GM12878 (cell line): ENCODE results near the gene NCF4. TPM values are rescaled to one million over a fixed set of nuclear protein-coding genes. Genes with fewer than 3 reads are reported as not detected.

Experiments
- ATAC-seq: fragments of 200-7000 bp; cut with Tn5 transposase; 3 replicates; pipeline ENCODE4 v1.9.1; 2020; ENCODE audit warnings: mild to moderate bottlenecking, moderate library complexity
- BruUV-seq: library from RNA; stranded (reverse); fragments of 400-500 nt; replicated peaks from 2 replicates; lab custom pipeline; 2021; lab: Mats Ljungman, UMichigan
- CTCF ChIA-PET: fragments of 300-600 bp; sonication (Branson Sonifier 250); formaldehyde crosslinking; extraction: SDS; loops from one replicate; lab custom pipeline; 2021; ENCODE audit warnings: inconsistent platforms; lab: Yijun Ruan, JAX
- POLR2A ChIA-PET: fragments of 350-600 bp; formaldehyde crosslinking; extraction: SDS; loops from one replicate; lab custom pipeline; 2021; ENCODE audit warnings: inconsistent platforms; lab: Charles Lee
- RAD21 ChIA-PET: fragments of 300-600 bp; sonication (Branson Sonifier 250); formaldehyde crosslinking; loops from one replicate; lab custom pipeline; 2023; ENCODE audit warnings: antibody characterized with exemption; ENCODE audit not compliant: unreplicated experiment; lab: Charles Lee
- SMC1A ChIA-PET: fragments of 300-600 bp; sonication (Branson Sonifier 250); formaldehyde crosslinking; loops from one replicate; lab custom pipeline; 2023; ENCODE audit not compliant: unreplicated experiment, uncharacterized antibody; lab: Charles Lee
- DNase-seq: peaks from one replicate; pipeline ENCODE4 v3.0.0-alpha.2; 2011; ENCODE audit warnings: low read depth, low spot score
- FAIRE-seq: peaks from 3 replicates; lab custom pipeline; 2011; peaks lifted over from hg19 to GRCh38; lab: Jason Lieb, UNC
- H2AFZ ChIP-seq: 2 replicates; pipeline ENCODE4 v1.6.0; 2011; ENCODE audit warnings: low read depth, low read length, control low read depth; ENCODE audit not compliant: control insufficient read depth
- H3K27ac ChIP-seq: 2 replicates; pipeline ENCODE4 v1.5.1; 2011; ENCODE audit warnings: control low read depth; ENCODE audit not compliant: control insufficient read depth, insufficient read depth
- H3K27me3 ChIP-seq, 2 experiments: replicated peaks in 1 of 2; 2 replicates each; pipeline versions ENCODE4 v1.6.0 to v1.6.1; 2011; ENCODE audit warnings: low read length in 1 of 2; ENCODE audit not compliant: control insufficient read depth in 2 of 2, insufficient read depth in 2 of 2
- H3K36me3 ChIP-seq, 2 experiments: 2 replicates each; pipeline ENCODE4 v1.5.1; 2011; ENCODE audit warnings: low read length in 1 of 2; ENCODE audit not compliant: control insufficient read depth in 2 of 2, insufficient read depth in 2 of 2
- H3K4me1 ChIP-seq: 2 replicates; pipeline ENCODE4 v1.6.1; 2011; ENCODE audit warnings: mild to moderate bottlenecking, low read length, moderate library complexity, mixed read lengths; ENCODE audit not compliant: control insufficient read depth, insufficient read depth
- H3K4me2 ChIP-seq: 2 replicates; pipeline ENCODE4 v1.6.0; 2011; ENCODE audit warnings: control low read depth; ENCODE audit not compliant: control insufficient read depth, insufficient read depth
- H3K4me3 ChIP-seq: fragments of 200-600 bp; sonication (generic); 2 replicates; pipeline ENCODE4 v1.5.1; 2016
- H3K79me2 ChIP-seq: 2 replicates; pipeline ENCODE4 v1.6.0; 2011; ENCODE audit warnings: low read length; ENCODE audit not compliant: control insufficient read depth, insufficient read depth
- H3K9ac ChIP-seq: 2 replicates; pipeline ENCODE4 v1.8.0; 2011; ENCODE audit warnings: low read length, control low read depth, mixed read lengths; ENCODE audit not compliant: control insufficient read depth, insufficient read depth
- H3K9me3 ChIP-seq: replicated peaks from 3 replicates; pipeline ENCODE4 v1.5.1; 2011; ENCODE audit warnings: mild to moderate bottlenecking, low read length; ENCODE audit not compliant: control insufficient read depth, insufficient read depth
- H4K20me1 ChIP-seq: 2 replicates; pipeline ENCODE4 v1.6.0; 2011; ENCODE audit not compliant: control insufficient read depth, insufficient read depth
- BMI1 ChIP-seq: fragments of 450-650 bp; IDR thresholded peaks from 2 replicates; pipeline ENCODE4 v1.6.1; 2016; ENCODE audit warnings: mild to moderate bottlenecking, moderate library complexity, borderline replicate concordance
- GATAD2B ChIP-seq: fragments of 450-650 bp; conservative IDR thresholded peaks from 2 replicates; pipeline ENCODE4 v1.6.1; 2017; ENCODE audit warnings: low read depth, mild to moderate bottlenecking, moderate library complexity
- IKZF1 ChIP-seq: fragments of 450-650 bp; conservative IDR thresholded peaks from 2 replicates; pipeline ENCODE4 v1.6.1; 2017; ENCODE audit warnings: antibody characterized with exemption, mild to moderate bottlenecking
- MXI1 ChIP-seq: fragments of 150-350 bp; IDR thresholded peaks from 2 replicates; pipeline ENCODE4 v1.6.1; 2011; ENCODE audit warnings: low read depth, mild to moderate bottlenecking, inconsistent platforms, low read length, improper control_type of control experiment
- NR2C2 ChIP-seq: IDR thresholded peaks from 2 replicates; pipeline ENCODE4 v1.6.1; 2011; ENCODE audit warnings: borderline replicate concordance, low read depth; ENCODE audit not compliant: control insufficient read depth, insufficient read length
- POLR2A ChIP-seq: IDR thresholded peaks from 2 replicates; pipeline ENCODE4 v1.6.1; 2011; ENCODE audit warnings: low read depth, mild to moderate bottlenecking, low read length
- SMAD5 ChIP-seq: IDR thresholded peaks from 2 replicates; pipeline ENCODE4 v1.6.1; 2016; ENCODE audit warnings: antibody characterized with exemption, low read depth
- WGBS: methylation state at CpG from one replicate; pipeline ENCODE4 v1.1.6; 2016; ENCODE audit warnings: low lambda C conversion rate; ENCODE audit not compliant: insufficient replicate concordance, insufficient coverage; ENCODE audit errors: missing lambda C conversion rate; 5-methylcytosine and 5-hydroxymethylcytosine counted together
- in situ Hi-C: fragments of 300-500 bp; cut with MboI; formaldehyde crosslinking; loops from 9 replicates; pipeline ENCODE4 v1.14.3; 2018; ENCODE audit warnings: mixed read lengths
- intact Hi-C: fragments of 100-400 bp; cut with micrococcal nuclease; formaldehyde crosslinking; loops from one replicate; pipeline ENCODE4 v1.14.2; 2022; ENCODE audit not compliant: unreplicated experiment
- polyA plus RNA-seq, 11 experiments: library from polyadenylated mRNA; depleted of rRNA in 4 of 11; unstranded in 6 of 11; stranded (reverse) in 5 of 11; fragments of >200 nt; fragmentation: Nextera tagmentation in 4 of 11; fragmentation: Illumina TruSeq in 1 of 11; extraction: Ambion mirVana in 4 of 11; extraction: Trizol in 1 of 11; gene quantifications; 1 replicate in 1 of 11; 2 replicates in 10 of 11; pipeline versions ENCODE4 v1.2.1 to v1.2.3, GENCODE V29; 2011 to 2016; ENCODE audit warnings: inconsistent platforms in 2 of 11, missing spikeins in 2 of 11, low read depth in 1 of 11
- total RNA-seq, 4 experiments: library from RNA; depleted of rRNA in 3 of 4; stranded (reverse); fragments of >200 nt in 3 of 4; fragmentation: Illumina TruSeq in 1 of 4; extraction: Trizol in 1 of 4; gene quantifications; 2 replicates each; pipeline versions ENCODE4 v1.2.1 to v1.2.3, GENCODE V29; 2013 to 2021
- TF ChIP-seq, protein P1 (sequence below): fragments of 150-350 bp; IDR thresholded peaks from 2 replicates; pipeline ENCODE4 v1.6.1; 2016; ENCODE audit warnings: low read depth, low read length
- TF ChIP-seq, protein P2 (sequence below): fragments of 450-650 bp; IDR thresholded peaks from 2 replicates; pipeline ENCODE4 v1.6.1; 2016; ENCODE audit warnings: mild to moderate bottlenecking

NCF4 gene
- total and polyA plus RNA-seq, 10 of the 15 experiments (the other 5 are each of a cell fraction or from before 2014, with no cell fraction given) = 22.9 to 136 (median 72.5) TPM

DNA sequence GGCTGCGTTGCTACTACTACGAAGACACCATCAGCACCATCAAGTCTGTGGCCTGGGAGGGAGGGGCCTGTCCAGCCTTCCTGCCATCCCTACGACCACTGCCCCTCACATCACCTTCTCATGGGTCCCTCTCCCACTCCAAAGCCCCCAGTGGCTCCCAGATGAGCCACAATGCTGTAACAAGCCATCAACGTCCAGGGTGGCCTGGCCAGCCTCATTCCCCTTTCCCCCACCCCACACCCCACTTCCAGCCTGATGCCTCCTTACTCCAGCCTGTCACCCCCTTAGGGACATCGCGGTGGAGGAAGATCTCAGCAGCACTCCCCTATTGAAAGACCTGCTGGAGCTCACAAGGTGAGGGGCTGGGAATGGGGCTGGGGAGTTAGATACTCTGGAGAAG is 14.9 kb downstream of the NCF4 start:
- Histone ChIP-seq H3K4me2 (no peak overlapping the region), H3K9me3 (no peaks in the 10 kb centered on the region; the same call in 1 of the 3 replicates), H3K36me3 (peaks cover 7 to 23% of the 10 kb centered on the region in 2 experiments), H4K20me1 (no peaks in the 10 kb centered on the region), H3K4me3 (no peak overlapping the region), H3K27ac (no peak overlapping the region), H2AFZ (no peak overlapping the region), H3K79me2 (no peaks in the 10 kb centered on the region), H3K4me1 (peaks cover 16% of the 10 kb centered on the region), H3K9ac (no peak overlapping the region), H3K27me3 (no peaks in the 10 kb centered on the region)
- TF ChIP-seq, protein P1, sequence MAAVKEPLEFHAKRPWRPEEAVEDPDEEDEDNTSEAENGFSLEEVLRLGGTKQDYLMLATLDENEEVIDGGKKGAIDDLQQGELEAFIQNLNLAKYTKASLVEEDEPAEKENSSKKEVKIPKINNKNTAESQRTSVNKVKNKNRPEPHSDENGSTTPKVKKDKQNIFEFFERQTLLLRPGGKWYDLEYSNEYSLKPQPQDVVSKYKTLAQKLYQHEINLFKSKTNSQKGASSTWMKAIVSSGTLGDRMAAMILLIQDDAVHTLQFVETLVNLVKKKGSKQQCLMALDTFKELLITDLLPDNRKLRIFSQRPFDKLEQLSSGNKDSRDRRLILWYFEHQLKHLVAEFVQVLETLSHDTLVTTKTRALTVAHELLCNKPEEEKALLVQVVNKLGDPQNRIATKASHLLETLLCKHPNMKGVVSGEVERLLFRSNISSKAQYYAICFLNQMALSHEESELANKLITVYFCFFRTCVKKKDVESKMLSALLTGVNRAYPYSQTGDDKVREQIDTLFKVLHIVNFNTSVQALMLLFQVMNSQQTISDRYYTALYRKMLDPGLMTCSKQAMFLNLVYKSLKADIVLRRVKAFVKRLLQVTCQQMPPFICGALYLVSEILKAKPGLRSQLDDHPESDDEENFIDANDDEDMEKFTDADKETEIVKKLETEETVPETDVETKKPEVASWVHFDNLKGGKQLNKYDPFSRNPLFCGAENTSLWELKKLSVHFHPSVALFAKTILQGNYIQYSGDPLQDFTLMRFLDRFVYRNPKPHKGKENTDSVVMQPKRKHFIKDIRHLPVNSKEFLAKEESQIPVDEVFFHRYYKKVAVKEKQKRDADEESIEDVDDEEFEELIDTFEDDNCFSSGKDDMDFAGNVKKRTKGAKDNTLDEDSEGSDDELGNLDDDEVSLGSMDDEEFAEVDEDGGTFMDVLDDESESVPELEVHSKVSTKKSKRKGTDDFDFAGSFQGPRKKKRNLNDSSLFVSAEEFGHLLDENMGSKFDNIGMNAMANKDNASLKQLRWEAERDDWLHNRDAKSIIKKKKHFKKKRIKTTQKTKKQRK = no peak
- no peak for TF ChIP-seq IKZF1
- ChIA-PET RAD21 (no interaction called here), CTCF (interaction anchor here (0.5 to 0.6 kb wide), 2 partner anchors 9 to 21 kb away, joined by 3 read pairs; no protein-coding TSS in a partner anchor), POLR2A (no interaction called here), SMC1A (interaction anchor here (1.7 kb wide), 1 partner anchor 20 kb away, joined by 3 read pairs; no protein-coding TSS in a partner anchor)
- ATAC-seq = no peak
- 96% methylated on average over 5 of the region's 6 CpGs for WGBS
- in situ Hi-C loops (no loop called here), intact Hi-C loops (loop anchor here (2.0 kb wide), 1 partner anchor 41 kb away; no protein-coding TSS in a partner anchor)
- BruUV-seq = no TSS peak
- DNase-seq = no peak
- FAIRE-seq = no peak

DNA sequence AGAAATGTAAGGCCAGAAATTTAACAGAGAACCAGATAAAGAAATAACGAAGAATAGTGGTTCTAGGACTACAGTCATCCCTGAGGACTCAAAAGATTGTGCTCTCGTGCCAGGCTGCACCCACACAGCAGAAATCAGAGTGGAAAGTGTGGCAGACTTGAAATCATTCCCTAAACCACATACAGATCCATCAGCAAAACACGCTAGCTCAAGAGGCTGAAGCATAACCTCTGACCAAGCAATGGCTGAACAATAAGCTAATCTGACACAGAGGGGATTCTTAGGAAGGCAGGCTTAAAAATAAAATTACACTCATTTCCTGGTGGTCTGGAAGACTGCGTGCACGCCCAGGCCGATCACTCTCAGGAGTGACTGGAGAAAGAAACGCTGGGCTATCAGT is 19.0 kb downstream of the NCF4 start:
- Histone ChIP-seq H3K4me2 (no peak overlapping the region), H3K36me3 (peaks cover 4 to 10% of the 10 kb centered on the region in 2 experiments; a peak in 3 of 4 replicates), H3K9ac (no peak overlapping the region), H3K27ac (no peak overlapping the region), H3K79me2 (no peaks in the 10 kb centered on the region), H3K4me3 (no peak overlapping the region), H3K4me1 (no peaks in the 10 kb centered on the region), H2AFZ (no peak overlapping the region), H3K27me3 (no peaks in the 10 kb centered on the region), H3K9me3 (peaks cover 5% of the 10 kb centered on the region; the same call in 2 of the 3 replicates), H4K20me1 (no peaks in the 10 kb centered on the region)
- no peak for FAIRE-seq
- BruUV-seq = no TSS peak
- 78% methylated on average over 7 of the region's 7 CpGs for WGBS
- in situ Hi-C loops (no loop called here), intact Hi-C loops (no loop called here)
- POLR2A ChIA-PET = interaction anchor here (0.7 kb wide), 1 partner anchor 22 kb away, joined by 6 read pairs; no protein-coding TSS in a partner anchor
- RAD21 ChIA-PET = no interaction called here
- ATAC-seq = no peak
- SMC1A ChIA-PET = interaction anchor here (1.0 to 1.2 kb wide), 2 partner anchors 19 to 21 kb away, joined by 4 read pairs; partner anchors contain the start of gene NCF4
- CTCF ChIA-PET = interaction anchor here (1.5 kb wide), 1 partner anchor 22 kb away, joined by 3 read pairs; no protein-coding TSS in a partner anchor
- DNase-seq = no peak
- TF ChIP-seq, protein P2, sequence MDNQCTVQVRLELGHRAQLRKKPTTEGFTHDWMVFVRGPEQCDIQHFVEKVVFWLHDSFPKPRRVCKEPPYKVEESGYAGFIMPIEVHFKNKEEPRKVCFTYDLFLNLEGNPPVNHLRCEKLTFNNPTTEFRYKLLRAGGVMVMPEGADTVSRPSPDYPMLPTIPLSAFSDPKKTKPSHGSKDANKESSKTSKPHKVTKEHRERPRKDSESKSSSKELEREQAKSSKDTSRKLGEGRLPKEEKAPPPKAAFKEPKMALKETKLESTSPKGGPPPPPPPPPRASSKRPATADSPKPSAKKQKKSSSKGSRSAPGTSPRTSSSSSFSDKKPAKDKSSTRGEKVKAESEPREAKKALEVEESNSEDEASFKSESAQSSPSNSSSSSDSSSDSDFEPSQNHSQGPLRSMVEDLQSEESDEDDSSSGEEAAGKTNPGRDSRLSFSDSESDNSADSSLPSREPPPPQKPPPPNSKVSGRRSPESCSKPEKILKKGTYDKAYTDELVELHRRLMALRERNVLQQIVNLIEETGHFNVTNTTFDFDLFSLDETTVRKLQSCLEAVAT = no peak
- TF ChIP-seq GATAD2B (no peak), SMAD5 (no peak), POLR2A (no peak), MXI1 (no peak), NR2C2 (no peak), BMI1 (no peak)
